HepG2 (cell line): Measurements from ENCODE around the gene LRRC63. TPM values are rescaled to one million over a fixed set of nuclear protein-coding genes. Genes with fewer than 3 reads are reported as not detected.

ENCODE experiments used
- ATAC-seq: fragments of 200-7000 bp; cut with Tn5 transposase; 3 replicates; pipeline ENCODE4 v1.9.1; 2020; ENCODE audit warnings: mild to moderate bottlenecking, moderate library complexity
- BruUV-seq: library from RNA; stranded (reverse); fragments of 400-500 nt; replicated peaks from 2 replicates; lab custom pipeline; 2021; lab: Mats Ljungman, UMichigan
- CTCF ChIA-PET: fragments of 300-600 bp; formaldehyde crosslinking; extraction: SDS; loops from one replicate; lab custom pipeline; 2021; ENCODE audit warnings: low total read pairs, inconsistent platforms, low intra/inter-chr PET ratio; lab: Yijun Ruan, JAX
- POLR2A ChIA-PET: fragments of 350-600 bp; sonication (Branson Sonifier 250); formaldehyde crosslinking; loops from one replicate; lab custom pipeline; 2020; ENCODE audit warnings: antibody characterized with exemption, inconsistent platforms; lab: Yijun Ruan, JAX
- DNase-seq: peaks from one replicate; pipeline ENCODE4 v3.0.0-alpha.2; 2015; ENCODE audit warnings: low spot score
- FAIRE-seq: peaks from 3 replicates; lab custom pipeline; 2011; peaks lifted over from hg19 to GRCh38; lab: Jason Lieb, UNC
- H2AFZ ChIP-seq: one replicate; pipeline ENCODE4 v1.6.1; 2011; ENCODE audit warnings: low read length, inconsistent platforms
- H3K27ac ChIP-seq: fragments of 300-600 bp; 3 replicates; pipeline ENCODE4 v1.8.0; 2011; ENCODE audit warnings: mixed run types, mild to moderate bottlenecking, mixed read lengths, low read length, inconsistent platforms; ENCODE audit not compliant: insufficient read depth; ENCODE audit errors: extremely low read length
- H3K27me3 ChIP-seq, 2 experiments: fragments of 200-600 bp in 1 of 2; 2 replicates in 1 of 2; 3 replicates in 1 of 2; pipeline versions ENCODE4 v1.6.0 to v1.8.0; 2011; ENCODE audit warnings: low read length in 2 of 2, mild to moderate bottlenecking in 2 of 2, moderate library complexity in 2 of 2, inconsistent platforms in 1 of 2; ENCODE audit not compliant: insufficient read depth in 2 of 2, control insufficient read depth in 1 of 2
- H3K36me3 ChIP-seq, 2 experiments: fragments of 200-600 bp in 1 of 2; replicated peaks in 1 of 2; 2 replicates in 1 of 2; 3 replicates in 1 of 2; pipeline versions ENCODE4 v1.5.1 to v1.8.0; 2011; ENCODE audit warnings: low read length in 2 of 2, inconsistent platforms in 1 of 2; ENCODE audit not compliant: insufficient read depth in 2 of 2, control insufficient read depth in 1 of 2
- H3K4me1 ChIP-seq: 2 replicates; pipeline ENCODE4 v1.5.1; 2012; ENCODE audit warnings: low read length, inconsistent platforms; ENCODE audit not compliant: insufficient read depth
- H3K4me2 ChIP-seq: 2 replicates; pipeline ENCODE4 v1.6.0; 2011; ENCODE audit warnings: low read depth, low read length, inconsistent platforms
- H3K4me3 ChIP-seq, 3 experiments: fragments of 200-600 bp in 1 of 3; sonication (generic), shearing (Covaris generic) in 1 of 3; replicated peaks in 1 of 3; 2 replicates each; pipeline ENCODE4 v1.5.1; 2011 to 2016; ENCODE audit warnings: low read length in 3 of 3, inconsistent platforms in 2 of 3, low read depth in 2 of 3, mild to moderate bottlenecking in 2 of 3, control low read depth in 1 of 3, mixed read lengths in 1 of 3; ENCODE audit not compliant: insufficient read depth in 1 of 3
- H3K79me2 ChIP-seq: one replicate; pipeline ENCODE4 v1.6.1; 2011; ENCODE audit warnings: low read length, inconsistent platforms; ENCODE audit not compliant: insufficient read depth
- H3K9ac ChIP-seq: 2 replicates; pipeline ENCODE4 v1.6.0; 2011; ENCODE audit warnings: mild to moderate bottlenecking, low read depth, low read length, inconsistent platforms; ENCODE audit not compliant: insufficient read depth
- H3K9me3 ChIP-seq: 2 replicates; pipeline ENCODE4 v1.5.1; 2012; ENCODE audit warnings: mild to moderate bottlenecking, low read length
- H4K20me1 ChIP-seq: 2 replicates; pipeline ENCODE4 v1.6.0; 2011; ENCODE audit warnings: inconsistent platforms, mild to moderate bottlenecking, low read length, moderate library complexity; ENCODE audit not compliant: insufficient read depth
- FOXC1 ChIP-seq: sonication (generic); formaldehyde crosslinking; IDR thresholded peaks from 2 replicates; pipeline ENCODE4 v1.8.0; 2022; ENCODE audit warnings: mild to moderate bottlenecking, missing genetic modification reagents, borderline replicate concordance
- HMG20B ChIP-seq: conservative IDR thresholded peaks from 2 replicates; pipeline ENCODE4 v1.6.1; 2016; ENCODE audit warnings: missing genetic modification reagents, missing compliant biosample characterization
- MAFF ChIP-seq: IDR thresholded peaks from 2 replicates; pipeline ENCODE4 v1.6.1; 2011; ENCODE audit warnings: low read depth, low read length, improper control_type of control experiment
- MAFK ChIP-seq, 2 experiments: IDR thresholded peaks in 1 of 2; conservative IDR thresholded peaks in 1 of 2; 2 replicates each; pipeline ENCODE4 v1.6.1; 2011; ENCODE audit warnings: improper control_type of control experiment in 2 of 2, low read length in 2 of 2
- MLX ChIP-seq: IDR thresholded peaks from 2 replicates; pipeline ENCODE4 v1.6.1; 2016
- NFATC3 ChIP-seq: sonication (generic); formaldehyde crosslinking; IDR thresholded peaks from 2 replicates; pipeline ENCODE4 v1.5.1; 2020; ENCODE audit warnings: mild to moderate bottlenecking, missing genetic modification reagents
- ZBTB20 ChIP-seq: sonication (generic); formaldehyde crosslinking; IDR thresholded peaks from 2 replicates; pipeline ENCODE4 v1.8.1; 2023; ENCODE audit warnings: missing genetic modification reagents, low read depth, mild to moderate bottlenecking, borderline replicate concordance
- ZNF780A ChIP-seq: sonication (generic); formaldehyde crosslinking; IDR thresholded peaks from 2 replicates; pipeline ENCODE4 v1.8.0; 2022; ENCODE audit warnings: mild to moderate bottlenecking, missing genetic modification reagents, moderate library complexity
- ZNF878 ChIP-seq: sonication (generic); formaldehyde crosslinking; IDR thresholded peaks from 2 replicates; pipeline ENCODE4 v1.8.1; 2023; ENCODE audit warnings: mild to moderate bottlenecking, missing genetic modification reagents, moderate library complexity
- WGBS: methylation state at CpG from one replicate; pipeline ENCODE4 v1.1.6; 2017; ENCODE audit warnings: low lambda C conversion rate; 5-methylcytosine and 5-hydroxymethylcytosine counted together
- in situ Hi-C: cut with HindIII; loops from 2 replicates; pipeline ENCODE4 v1.10.0; 2017; ENCODE audit warnings: low pct_unique_long_range_greater_than_20kb; ENCODE audit not compliant: extremely low pct_ligation_motif_present
- intact Hi-C: fragments of 100-400 bp; cut with micrococcal nuclease; formaldehyde crosslinking; loops from one replicate; pipeline ENCODE4 v1.10.0; 2022; ENCODE audit not compliant: unreplicated experiment
- polyA plus RNA-seq, 8 experiments: library from polyadenylated mRNA; depleted of rRNA in 3 of 8; stranded (reverse) in 7 of 8; unstranded in 1 of 8; fragments of >200 nt; fragmentation: Illumina TruSeq in 4 of 8; extraction: Trizol in 4 of 8; gene quantifications; 2 replicates each; pipeline versions ENCODE4 v1.2.1 to v1.2.3, GENCODE V29; 2011 to 2016; ENCODE audit warnings: low read depth in 4 of 8, missing spikeins in 1 of 8, mixed read lengths in 1 of 8; ENCODE audit not compliant: insufficient read depth in 1 of 8
- total RNA-seq, 5 experiments: library from RNA; depleted of rRNA; stranded (reverse); fragments of >200 nt; fragmentation: Illumina TruSeq; extraction: Trizol; gene quantifications; 2 replicates each; pipeline ENCODE4 v1.2.3, GENCODE V29; 2016; ENCODE audit warnings: low read depth in 1 of 5

The LRRC63 gene
- total and polyA plus RNA-seq, 2 of the 13 experiments (the other 11 are each of a cell fraction or from before 2014, with no cell fraction given): not detected

- no peaks in the 10 kb centered on the region; a peak in 1 of 5 replicates for H3K27me3 ChIP-seq
- H3K4me1 ChIP-seq: no peaks in the 10 kb centered on the region
- in situ Hi-C loops (no loop called here), intact Hi-C loops (no loop called here)
- H3K36me3 ChIP-seq: no peaks in the 10 kb centered on the region
- POLR2A ChIA-PET: no interaction called here
- BruUV-seq: no TSS peak
- ATAC-seq (no peak), DNase-seq (no peak), FAIRE-seq (no peak)
- no peaks in the 10 kb centered on the region for H4K20me1 ChIP-seq
- no peaks in the 10 kb centered on the region for H3K79me2 ChIP-seq
- CTCF ChIA-PET: no interaction called here
- TF ChIP-seq ZBTB20 (CRISPR knock-in tag): no peak
- TF ChIP-seq MAFK (conservative IDR thresholded peaks at IDR 0.05 in 1 of 2, IDR thresholded peaks at IDR 0.05 in 1 of 2; ENCODE audit: low read length in 2 of 2): peak in 1 of 2 experiments; percentile 62; a peak in 2 of 4 replicates
- no peak for TF ChIP-seq MLX (CRISPR knock-in tag)
- TF ChIP-seq FOXC1 (CRISPR knock-in tag): no peak
- TF ChIP-seq MAFF: peak; percentile 32; the same call in 1 of the 2 replicates
- no peak for TF ChIP-seq ZNF780A (CRISPR knock-in tag)
- no peak for TF ChIP-seq NFATC3
- TF ChIP-seq HMG20B (CRISPR knock-in tag): no peak
- no peak for TF ChIP-seq ZNF878 (CRISPR knock-in tag)
- H3K27ac ChIP-seq: no peak overlapping the region
- H3K4me2 ChIP-seq: no peak overlapping the region
- no peak overlapping the region for H3K9ac ChIP-seq
- no peak overlapping the region for H2AFZ ChIP-seq
- no peak overlapping the region for H3K4me3 ChIP-seq
- H3K9me3 ChIP-seq: no peaks in the 10 kb centered on the region
- WGBS: 2% methylated on average over 3 of the region's 3 CpGs
These were observed 85.7 kb downstream of the LRRC63 start for GRCh38 chr13:46297361-46297811.
